ENCODE data around the gene SP8.

SP8 gene

DNA sequence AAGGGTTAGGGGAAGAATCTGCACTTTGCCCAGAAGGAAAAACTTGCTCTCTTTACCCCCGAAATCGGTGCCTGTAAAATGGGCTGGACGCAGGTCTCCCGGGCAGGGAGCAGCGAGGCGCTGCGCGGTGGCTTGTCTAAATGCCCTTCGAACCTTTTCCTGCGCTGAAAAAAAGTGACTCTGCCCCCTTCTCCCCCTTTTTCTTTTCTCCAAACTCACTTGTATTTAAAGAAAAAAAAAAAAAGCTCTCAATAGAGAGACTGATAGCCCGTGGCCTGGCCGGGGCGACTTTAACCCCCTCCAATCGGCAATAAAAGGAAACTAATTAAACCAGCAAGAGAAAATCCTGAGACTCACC is 286 bp downstream of the SP8 start:
- Mint-ChIP-seq H3K27me3 (ENCODE audit: low read depth, poor library complexity) (peaks cover 72% of the 10 kb centered on the region), H3K4me1 (peaks cover 71% of the 10 kb centered on the region), H3K27ac (no peak overlapping the region), H3K9me3 (no peaks in the 10 kb centered on the region), H3K4me3 (peak overlapping the region; percentile 91), H3K36me3 (ENCODE audit: low read depth) (no peaks in the 10 kb centered on the region)
- DNase-seq: no peak
- TF ChIP-seq, protein P1, sequence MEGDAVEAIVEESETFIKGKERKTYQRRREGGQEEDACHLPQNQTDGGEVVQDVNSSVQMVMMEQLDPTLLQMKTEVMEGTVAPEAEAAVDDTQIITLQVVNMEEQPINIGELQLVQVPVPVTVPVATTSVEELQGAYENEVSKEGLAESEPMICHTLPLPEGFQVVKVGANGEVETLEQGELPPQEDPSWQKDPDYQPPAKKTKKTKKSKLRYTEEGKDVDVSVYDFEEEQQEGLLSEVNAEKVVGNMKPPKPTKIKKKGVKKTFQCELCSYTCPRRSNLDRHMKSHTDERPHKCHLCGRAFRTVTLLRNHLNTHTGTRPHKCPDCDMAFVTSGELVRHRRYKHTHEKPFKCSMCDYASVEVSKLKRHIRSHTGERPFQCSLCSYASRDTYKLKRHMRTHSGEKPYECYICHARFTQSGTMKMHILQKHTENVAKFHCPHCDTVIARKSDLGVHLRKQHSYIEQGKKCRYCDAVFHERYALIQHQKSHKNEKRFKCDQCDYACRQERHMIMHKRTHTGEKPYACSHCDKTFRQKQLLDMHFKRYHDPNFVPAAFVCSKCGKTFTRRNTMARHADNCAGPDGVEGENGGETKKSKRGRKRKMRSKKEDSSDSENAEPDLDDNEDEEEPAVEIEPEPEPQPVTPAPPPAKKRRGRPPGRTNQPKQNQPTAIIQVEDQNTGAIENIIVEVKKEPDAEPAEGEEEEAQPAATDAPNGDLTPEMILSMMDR (IDR thresholded peaks at IDR 0.05): no peak

DNA sequence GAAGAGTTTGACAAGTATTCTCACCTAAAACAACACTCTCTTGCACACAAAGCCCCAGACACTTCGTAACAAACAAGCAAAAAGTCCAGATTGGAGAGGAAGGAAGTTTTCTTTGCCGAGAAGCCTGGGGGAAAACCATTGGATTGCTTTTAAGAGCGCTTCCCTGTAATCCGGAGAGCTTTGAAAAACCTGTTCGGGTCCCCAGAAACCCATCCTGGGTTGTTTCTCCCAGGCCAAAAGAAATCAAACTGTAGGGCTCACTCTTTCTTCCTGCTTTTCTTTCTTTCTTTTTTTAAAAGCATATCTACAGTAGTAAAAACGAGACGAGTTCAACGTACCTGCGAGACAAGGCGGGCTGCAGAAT is 655 bp downstream of the SP8 start:
- Mint-ChIP-seq H3K4me3 (peak overlapping the region; percentile 91), H3K36me3 (ENCODE audit: low read depth) (no peaks in the 10 kb centered on the region), H3K27me3 (ENCODE audit: low read depth, poor library complexity) (peaks cover 71% of the 10 kb centered on the region), H3K9me3 (no peaks in the 10 kb centered on the region), H3K4me1 (peaks cover 71% of the 10 kb centered on the region), H3K27ac (no peak overlapping the region)
- TF ChIP-seq, protein P1 (IDR thresholded peaks at IDR 0.05): no peak
- no peak for DNase-seq

DNA sequence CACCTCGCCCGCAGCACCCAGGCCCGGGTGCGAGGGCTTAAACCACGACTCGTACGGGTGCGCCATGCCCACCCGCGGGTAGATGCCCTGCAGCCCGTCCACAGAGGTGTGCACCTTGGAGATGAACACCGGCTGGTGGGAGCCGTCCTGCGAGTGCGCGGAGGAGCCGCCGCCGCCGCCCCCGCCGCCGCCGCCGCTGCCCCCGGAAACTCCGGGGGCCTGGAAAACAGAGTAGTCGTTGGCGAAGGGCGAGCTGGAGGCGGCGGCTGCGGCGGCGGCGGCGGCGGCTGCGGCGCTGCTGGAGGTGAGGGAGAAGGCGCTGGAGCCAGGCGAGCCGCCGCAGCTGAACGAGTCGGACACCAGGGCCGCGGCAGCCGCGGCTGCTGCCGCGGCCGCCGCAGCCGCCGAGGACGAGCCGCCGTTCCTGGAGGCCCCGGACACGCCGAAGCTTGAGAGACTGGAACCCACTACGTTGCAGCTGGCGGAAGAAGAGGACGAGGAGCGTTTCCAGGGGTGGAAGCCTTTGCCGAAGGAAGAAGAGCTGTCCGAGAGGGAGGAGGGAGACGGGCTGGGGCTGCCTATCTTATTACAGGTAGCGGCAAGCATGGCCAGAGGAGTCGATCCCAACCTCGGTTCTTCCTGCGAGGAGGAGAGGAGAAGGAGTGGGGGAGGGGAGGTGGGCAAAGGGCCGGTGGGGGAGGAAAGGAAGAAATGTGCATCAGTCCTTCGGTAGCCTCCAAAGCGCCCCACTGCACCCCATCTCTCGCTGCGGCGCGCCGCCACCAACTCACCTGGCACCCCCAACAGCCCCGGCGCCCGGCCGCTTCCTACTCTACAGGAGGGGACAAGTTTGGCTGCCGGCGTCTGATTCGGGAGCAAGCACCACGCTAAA is 1.3 kb downstream of the SP8 start:
- Mint-ChIP-seq H3K27me3 (ENCODE audit: low read depth, poor library complexity) (peaks cover 70% of the 10 kb centered on the region), H3K27ac (no peak overlapping the region), H3K36me3 (ENCODE audit: low read depth) (no peaks in the 10 kb centered on the region), H3K4me3 (peak overlapping the region; percentile 91), H3K4me1 (peaks cover 72% of the 10 kb centered on the region), H3K9me3 (no peaks in the 10 kb centered on the region)
- TF ChIP-seq, protein P1 (IDR thresholded peaks at IDR 0.05): no peak
- peak; percentile 72 for DNase-seq

DNA sequence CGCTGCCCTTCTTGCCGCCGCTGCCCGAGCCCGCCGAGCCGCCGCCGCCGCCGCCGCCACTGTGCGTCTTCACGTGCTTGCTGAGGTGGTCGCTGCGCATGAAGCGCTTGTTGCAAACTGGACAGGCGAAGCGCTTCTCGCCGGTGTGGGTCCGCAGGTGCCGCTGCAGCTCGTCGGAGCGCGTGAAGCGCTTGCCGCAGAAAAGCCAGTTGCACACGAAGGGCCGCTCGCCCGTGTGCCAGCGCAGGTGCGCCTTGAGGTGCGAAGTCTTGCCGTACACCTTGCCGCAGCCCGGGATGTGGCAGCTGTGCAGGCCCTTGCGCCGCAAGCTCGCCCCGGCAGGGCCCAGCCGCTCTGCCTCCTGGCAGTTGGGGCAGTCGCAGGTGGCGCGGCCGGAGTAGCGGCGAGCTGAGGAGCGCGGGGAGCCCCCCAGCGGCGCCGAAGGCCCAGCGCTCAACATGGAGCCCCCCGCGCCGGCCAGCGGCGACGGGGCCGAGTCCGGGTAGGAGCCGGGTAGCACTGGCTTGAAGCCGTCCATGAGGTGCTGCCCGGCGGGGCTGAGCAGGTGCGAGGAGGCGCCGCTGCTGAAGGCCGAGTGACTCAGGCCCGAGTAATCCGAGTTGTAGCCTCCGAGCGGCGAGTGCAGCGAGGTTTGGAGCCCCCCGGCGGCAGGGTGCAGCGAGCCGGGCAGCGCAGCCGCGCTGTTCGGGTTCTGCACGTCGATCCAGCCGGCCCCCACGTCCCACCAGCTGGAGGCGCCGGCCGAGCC is 2.1 kb downstream of the SP8 start:
- DNase-seq: peak; percentile 68
- Mint-ChIP-seq H3K9me3 (no peaks in the 10 kb centered on the region), H3K27ac (no peak overlapping the region), H3K27me3 (ENCODE audit: low read depth, poor library complexity) (peaks cover 70% of the 10 kb centered on the region), H3K36me3 (ENCODE audit: low read depth) (no peaks in the 10 kb centered on the region), H3K4me1 (peaks cover 76% of the 10 kb centered on the region), H3K4me3 (peak overlapping the region; percentile 58)
- TF ChIP-seq, protein P1 (IDR thresholded peaks at IDR 0.05): peak; percentile 18

DNA sequence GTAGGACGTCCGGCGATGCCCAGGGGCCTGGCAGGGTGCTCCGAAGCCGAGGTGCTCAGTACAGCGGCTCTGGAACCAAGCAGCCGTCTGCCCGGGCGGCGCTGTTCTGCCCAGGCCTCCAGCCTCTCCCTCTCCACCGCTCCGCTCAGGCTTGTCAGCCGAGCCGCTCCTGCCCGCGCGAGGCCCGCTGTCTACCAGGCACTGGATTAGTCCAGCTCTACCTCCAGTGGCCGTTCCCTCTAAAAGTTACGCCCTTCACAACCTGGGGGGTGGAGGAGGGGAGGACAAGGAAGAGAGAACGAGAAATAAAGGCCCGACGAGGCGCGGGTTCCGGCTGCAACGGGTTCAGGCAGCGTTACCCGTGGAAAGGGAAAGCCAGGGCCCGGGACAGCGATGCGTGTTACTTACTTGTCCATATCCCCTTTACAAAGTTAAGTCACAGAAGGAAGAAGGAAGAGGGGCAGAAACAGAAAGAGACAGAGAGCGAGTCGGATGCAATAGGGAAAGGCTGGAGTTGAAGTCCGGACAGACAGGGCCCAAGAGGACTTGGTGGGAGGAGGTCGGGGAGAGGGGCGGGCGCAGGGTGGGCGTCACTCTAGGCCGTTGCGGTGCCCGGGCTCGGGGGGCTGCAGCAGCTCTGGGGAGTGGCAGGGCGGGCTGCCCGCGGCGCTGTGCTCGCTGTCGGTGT is 2.8 kb downstream of the SP8 start:
- peak overlapping the region; percentile 92 for H3K4me3 Mint-ChIP-seq
- H3K9me3 Mint-ChIP-seq: no peaks in the 10 kb centered on the region
- DNase-seq: peak; percentile 56
- no peaks in the 10 kb centered on the region for H3K36me3 Mint-ChIP-seq (ENCODE audit: low read depth)
- peaks cover 70% of the 10 kb centered on the region for H3K27me3 Mint-ChIP-seq (ENCODE audit: low read depth, poor library complexity)
- TF ChIP-seq, protein P1 (IDR thresholded peaks at IDR 0.05): no peak
- H3K27ac Mint-ChIP-seq: peak overlapping the region; percentile 87
- peaks cover 83% of the 10 kb centered on the region for H3K4me1 Mint-ChIP-seq

Measured in nephron progenitor cell (in vitro differentiated cells).